HUES64 (cell line): ENCODE data around the gene ZFP92.
"Not testable (repeated sequence)": the region's sequence is repeated elsewhere in the genome, so short reads cannot be mapped to it uniquely, and the experiment has no call there.

Source experiments
- H3K27ac ChIP-seq: 2 replicates; pipeline ENCODE4 v1.7.0; 2013; ENCODE audit warnings: low read depth, low read length, inconsistent platforms
- H3K27me3 ChIP-seq: 2 replicates; pipeline ENCODE4 v1.6.1; 2013; ENCODE audit warnings: mild to moderate bottlenecking, low read length; ENCODE audit not compliant: insufficient read depth
- H3K36me3 ChIP-seq: 2 replicates; pipeline ENCODE4 v1.6.1; 2013; ENCODE audit warnings: mild to moderate bottlenecking, low read length; ENCODE audit not compliant: insufficient read depth
- H3K4me1 ChIP-seq: 2 replicates; pipeline ENCODE4 v1.6.1; 2013; ENCODE audit warnings: mild to moderate bottlenecking, low read length, moderate library complexity; ENCODE audit not compliant: insufficient read depth
- H3K4me3 ChIP-seq: 2 replicates; pipeline ENCODE4 v1.5.1; 2013; ENCODE audit warnings: mild to moderate bottlenecking, low read length, moderate library complexity
- H3K9ac ChIP-seq: 2 replicates; pipeline ENCODE4 v1.6.1; 2013; ENCODE audit warnings: mild to moderate bottlenecking, low read depth, low read length
- H3K9me3 ChIP-seq: 2 replicates; pipeline ENCODE4 v1.6.1; 2013; ENCODE audit warnings: low read depth, low read length; ENCODE audit not compliant: insufficient read depth
- WGBS: fragments of 150-250, 120-280 bp; methylation state at CpG from one replicate; pipeline ENCODE4 v1.1.7; 2013; ENCODE audit warnings: missing lambda C conversion rate; 5-methylcytosine and 5-hydroxymethylcytosine counted together

ZFP92 gene

GRCh38 chrX:153387987-153388721 is 23.1 kb upstream of the ZFP92 start:
- Histone ChIP-seq H3K36me3 (no peaks in the 10 kb centered on the region), H3K4me1 (no peaks in the 10 kb centered on the region), H3K27me3 (no peaks in the 10 kb centered on the region), H3K4me3 (no peak overlapping the region), H3K9me3 (no peaks in the 10 kb centered on the region), H3K27ac (no peak overlapping the region), H3K9ac (no peak overlapping the region)
- 90% methylated on average over 9 of the region's 10 CpGs for WGBS

GRCh38 chrX:153388722-153389459 is 22.4 kb upstream of the ZFP92 start:
- no peak overlapping the region for H3K9ac ChIP-seq
- H3K9me3 ChIP-seq = no peaks in the 10 kb centered on the region
- H3K27ac ChIP-seq = no peak overlapping the region
- H3K4me1 ChIP-seq = no peaks in the 10 kb centered on the region
- H3K36me3 ChIP-seq = no peaks in the 10 kb centered on the region
- no peaks in the 10 kb centered on the region for H3K27me3 ChIP-seq
- 93% methylated on average over 14 of the region's 14 CpGs for whole genome bisulfite sequencing
- no peak overlapping the region for H3K4me3 ChIP-seq

GRCh38 chrX:153389460-153389768 is 21.9 kb upstream of the ZFP92 start:
- H3K9me3 ChIP-seq = not testable (repeated sequence)

GRCh38 chrX:153392642-153393321 is 18.5 kb upstream of the ZFP92 start:
- no peaks in the 10 kb centered on the region for H3K4me1 ChIP-seq
- 94% methylated on average over 16 of the region's 16 CpGs for WGBS
- no peaks in the 10 kb centered on the region for H3K9me3 ChIP-seq

More at GRCh38 chrX:153389460-153389768, 21.9 kb upstream of the ZFP92 start:
- H3K36me3 ChIP-seq, H3K27me3 ChIP-seq, H3K27ac ChIP-seq, H3K9ac ChIP-seq, H3K4me3 ChIP-seq, H3K4me1 ChIP-seq: not testable (repeated sequence)
- 96% methylated on average over 6 of the region's 6 CpGs for WGBS

GRCh38 chrX:153394612-153395011 is 16.7 kb upstream of the ZFP92 start:
- 73% methylated on average over 13 of the region's 13 CpGs for WGBS
- H3K9me3 ChIP-seq = no peaks in the 10 kb centered on the region
- H3K27me3 ChIP-seq = no peaks in the 10 kb centered on the region
- H3K9ac ChIP-seq = no peak overlapping the region
- no peak overlapping the region for H3K27ac ChIP-seq
- no peaks in the 10 kb centered on the region for H3K4me1 ChIP-seq
- no peak overlapping the region for H3K4me3 ChIP-seq
- H3K36me3 ChIP-seq = no peaks in the 10 kb centered on the region

More at GRCh38 chrX:153392642-153393321, 18.5 kb upstream of the ZFP92 start:
- Histone ChIP-seq H3K36me3 (no peaks in the 10 kb centered on the region), H3K9ac (no peak overlapping the region), H3K27ac (no peak overlapping the region), H3K27me3 (no peaks in the 10 kb centered on the region), H3K4me3 (no peak overlapping the region)

- H3K9me3 ChIP-seq = no peaks in the 10 kb centered on the region
- H3K4me1 ChIP-seq = no peaks in the 10 kb centered on the region
- H3K9ac ChIP-seq = no peak overlapping the region
- WGBS = 89% methylated on average over 23 of the region's 26 CpGs
- no peak overlapping the region for H3K4me3 ChIP-seq
- H3K27me3 ChIP-seq = no peaks in the 10 kb centered on the region
- no peaks in the 10 kb centered on the region for H3K36me3 ChIP-seq
- H3K27ac ChIP-seq = no peak overlapping the region
Measured at GRCh38 chrX:153395613-153396319, 15.5 kb upstream of the ZFP92 start.

- no peaks in the 10 kb centered on the region for H3K36me3 ChIP-seq
- WGBS = 91% methylated on average over 21 of the region's 26 CpGs
- H3K4me3 ChIP-seq = no peak overlapping the region
- no peak overlapping the region for H3K9ac ChIP-seq
- H3K4me1 ChIP-seq = no peaks in the 10 kb centered on the region
- H3K27ac ChIP-seq = no peak overlapping the region
- no peaks in the 10 kb centered on the region for H3K27me3 ChIP-seq
- H3K9me3 ChIP-seq = no peaks in the 10 kb centered on the region
Measured at GRCh38 chrX:153396320-153397195, 14.7 kb upstream of the ZFP92 start.

GRCh38 chrX:153397256-153397960 is 13.9 kb upstream of the ZFP92 start:
- Histone ChIP-seq H3K9ac (no peak overlapping the region), H3K4me1 (no peaks in the 10 kb centered on the region), H3K27me3 (no peaks in the 10 kb centered on the region), H3K9me3 (no peaks in the 10 kb centered on the region), H3K27ac (no peak overlapping the region), H3K4me3 (no peak overlapping the region), H3K36me3 (no peaks in the 10 kb centered on the region)
- WGBS = 89% methylated on average over 27 of the region's 27 CpGs

- Histone ChIP-seq H3K27ac (no peak overlapping the region), H3K9ac (no peak overlapping the region), H3K4me3 (no peak overlapping the region), H3K36me3 (no peaks in the 10 kb centered on the region), H3K4me1 (no peaks in the 10 kb centered on the region), H3K9me3 (no peaks in the 10 kb centered on the region), H3K27me3 (no peaks in the 10 kb centered on the region)
- 77% methylated on average over 16 of the region's 17 CpGs for WGBS
Measured at GRCh38 chrX:153398275-153398960, 12.9 kb upstream of the ZFP92 start.
